ENCODE measurements around the gene OAS2.

- TF ChIP-seq CTCF (IDR thresholded peaks at IDR 0.05; ENCODE audit: low read length) (no peak), EZH2 (IDR thresholded peaks at IDR 0.05; ENCODE audit: borderline replicate concordance, low read length) (no peak)
Measured at GRCh38 chr12:112973011-112973735, 5.1 kb upstream of the OAS2 start.

Measured in OCI-LY1 (cell line).